Measurements from ENCODE around the gene CDC14A.

GRCh38 chr1:100434831-100435230 is 82.5 kb downstream of the CDC14A start:
- no peak for TF ChIP-seq CTCF (IDR thresholded peaks at IDR 0.05)
- no peak for TF ChIP-seq POLR2A (IDR thresholded peaks at IDR 0.05)

Measured in adrenal gland (tissue), 5 donors.